SKM-1 treated with dmso at 0.1 percent for 144 hours (cell line): Measurements from ENCODE around the gene PYCARD.
A peak's percentile ranks its signal among the peaks of the same experiment; 100 is the strongest.

Experiments used
- DNase-seq: peaks from one replicate; lab custom pipeline; 2025; ENCODE audit not compliant: unreplicated experiment; lab: John Stamatoyannopoulos, UW

PYCARD gene

GRCh38 chr16:31167315-31167714, 35.2 kb downstream of the PYCARD start:
- DNase-seq, result no peak

- DNase-seq, result peak; percentile 67
Measured at GRCh38 chr16:31157136-31157535, 45.4 kb downstream of the PYCARD start.
